IPS-11a (cell line): ENCODE data around the gene ATP11B.

Experiments
- H3K4me3 ChIP-seq: one replicate; pipeline ENCODE4 v1.5.1; 2013; ENCODE audit warnings: low read depth, low read length, control low read depth

ATP11B gene

DNA sequence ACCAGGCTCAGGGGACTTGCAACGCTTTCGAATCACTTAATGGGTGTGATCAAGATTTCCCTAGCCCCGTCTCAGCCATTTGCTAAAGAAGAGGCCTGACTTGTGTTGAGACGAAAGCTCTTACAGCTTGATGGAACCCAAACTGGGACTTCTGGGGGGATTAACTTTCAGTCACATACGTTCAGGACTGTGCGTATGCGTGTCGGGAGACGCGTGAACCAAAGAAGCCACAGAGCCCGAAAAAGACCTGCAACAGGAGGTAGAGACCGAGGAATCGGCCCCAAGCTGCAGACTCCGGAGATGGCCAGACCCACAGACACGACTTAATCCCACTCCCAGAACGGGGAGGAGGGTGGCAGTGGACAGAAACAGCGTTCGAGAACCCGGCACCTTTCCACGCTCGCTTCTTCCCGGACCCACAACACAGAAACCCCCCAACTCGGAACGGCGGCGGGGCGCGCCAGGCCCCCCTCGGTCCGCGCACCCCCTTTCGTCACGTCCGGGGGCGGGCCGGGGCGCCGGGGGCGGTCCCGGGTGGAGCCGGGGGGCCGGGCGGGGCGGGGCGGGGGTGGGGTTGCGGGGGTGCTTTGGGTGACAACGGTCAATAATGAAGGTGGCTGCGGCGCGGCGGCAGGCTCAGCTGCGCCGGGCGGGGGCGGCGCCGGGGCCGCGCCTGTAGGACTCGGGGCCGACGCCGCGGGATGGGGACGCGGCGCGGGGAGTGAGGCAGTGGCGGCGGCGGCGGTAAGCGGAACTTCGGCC, at the start of gene ATP11B:
TSS of gene ATP11B (plus strand) at position 604 of the 762 bp plus-strand sequence. CDS start 256 bp downstream, outside the sequence.
- H3K4me3 ChIP-seq: peak within 1 kb of the TSS; percentile 94

DNA sequence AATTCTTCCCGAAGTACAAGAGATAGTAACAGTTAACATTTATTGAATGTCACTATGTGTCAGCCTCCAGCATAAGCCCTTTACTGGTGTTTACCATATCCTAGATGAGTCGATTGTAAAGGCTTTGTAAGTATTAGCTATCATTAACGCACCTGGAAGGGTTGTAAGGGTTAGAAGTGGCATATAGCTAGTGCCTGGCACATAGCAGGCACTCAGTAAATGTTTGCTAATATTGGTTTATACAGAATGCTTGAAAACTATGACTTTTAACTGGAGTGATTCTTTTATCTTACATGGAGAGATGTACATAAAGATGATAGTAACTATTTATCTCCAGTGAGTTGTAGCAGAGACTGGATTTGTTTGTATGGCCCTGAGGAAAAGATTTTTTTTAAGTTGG, 46.3 kb upstream of the ATP11B start:
- no peak overlapping the region for H3K4me3 ChIP-seq

DNA sequence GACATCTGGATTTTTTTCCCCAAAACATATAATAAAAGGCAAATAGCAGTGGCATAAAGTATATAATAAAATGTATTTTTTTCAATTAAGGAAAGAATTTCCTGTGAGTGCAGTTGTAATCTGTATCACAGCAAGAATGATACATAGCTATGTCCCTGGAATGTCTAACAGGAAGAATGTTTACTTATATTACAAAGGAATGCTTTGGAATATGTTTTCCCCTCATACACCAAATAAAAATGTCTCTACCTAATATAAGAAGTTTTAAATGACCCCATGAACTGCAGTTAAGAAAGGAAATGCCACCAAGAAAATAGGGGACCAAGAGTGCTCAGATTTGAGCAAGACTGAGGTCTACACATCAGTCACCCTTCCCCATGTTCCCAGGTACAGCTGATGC, 38.0 kb upstream of the ATP11B start:
- no peak overlapping the region for H3K4me3 ChIP-seq

DNA sequence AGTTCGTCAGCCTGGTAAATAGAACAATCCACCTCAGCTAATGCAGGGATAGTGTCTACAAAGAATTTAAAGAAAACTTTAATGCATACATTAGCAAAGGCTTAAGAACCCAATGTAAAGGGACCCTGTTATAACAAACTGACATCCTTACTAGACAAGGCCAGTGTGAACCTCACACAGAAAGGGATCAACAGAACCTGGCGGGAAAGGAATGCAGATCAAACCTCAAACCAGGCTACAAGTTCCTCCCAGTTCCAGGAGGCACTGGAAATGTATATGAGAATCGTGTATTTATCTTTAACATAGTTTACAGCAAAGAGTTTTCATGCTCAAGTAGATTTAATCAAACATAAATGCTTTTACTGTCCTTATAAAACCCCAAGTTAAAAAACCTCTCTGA, 37.6 kb upstream of the ATP11B start:
- no peak overlapping the region for H3K4me3 ChIP-seq

DNA sequence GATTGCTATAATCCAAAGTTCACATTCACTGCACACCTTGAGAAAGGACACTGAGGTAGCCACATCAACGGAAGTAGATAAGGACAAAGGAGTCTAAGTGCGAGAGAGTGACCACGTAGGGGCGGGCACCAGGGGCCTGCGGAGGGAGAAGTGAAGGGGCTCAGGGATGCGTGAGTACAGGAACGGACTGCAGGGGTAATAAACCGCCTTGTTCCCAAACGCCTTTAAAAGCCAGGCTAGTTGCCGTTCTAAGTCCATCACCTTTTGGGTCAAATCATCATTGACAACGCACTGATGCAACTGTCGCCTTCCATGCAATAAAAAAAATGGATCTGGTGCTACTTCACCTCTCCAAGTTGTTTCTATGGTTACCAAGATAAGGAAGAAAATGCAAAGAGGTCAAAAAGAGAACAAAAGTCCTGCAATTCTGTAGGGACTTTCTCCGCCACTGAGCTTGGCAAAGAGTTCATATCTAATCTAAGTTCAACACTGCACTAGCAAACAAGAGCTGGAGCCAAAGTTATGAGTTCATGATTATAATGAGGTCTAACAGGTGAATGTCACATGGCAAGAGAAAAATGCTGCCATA, 32.6 kb upstream of the ATP11B start:
- no peak overlapping the region for H3K4me3 ChIP-seq

DNA sequence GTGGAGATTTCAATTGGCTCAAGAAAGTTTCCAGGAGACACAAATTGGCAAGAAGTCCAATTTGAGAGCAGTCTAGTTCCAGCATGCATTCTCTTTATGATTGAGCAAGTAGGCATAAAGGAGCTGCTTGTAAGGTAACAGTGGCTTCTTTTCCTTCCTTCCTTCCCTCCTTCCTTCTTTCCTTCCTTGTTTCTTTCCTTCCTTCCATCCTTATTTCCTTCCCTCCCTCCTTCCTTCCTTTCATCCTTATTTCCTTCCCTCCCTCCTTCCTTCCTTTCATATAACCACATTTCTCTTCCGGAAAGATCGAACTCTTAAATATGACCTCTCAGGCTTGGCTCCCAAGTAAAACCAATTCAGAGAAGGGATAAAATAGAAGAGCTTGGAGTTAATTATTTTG, 29.4 kb upstream of the ATP11B start:
- H3K4me3 ChIP-seq: no peak overlapping the region

DNA sequence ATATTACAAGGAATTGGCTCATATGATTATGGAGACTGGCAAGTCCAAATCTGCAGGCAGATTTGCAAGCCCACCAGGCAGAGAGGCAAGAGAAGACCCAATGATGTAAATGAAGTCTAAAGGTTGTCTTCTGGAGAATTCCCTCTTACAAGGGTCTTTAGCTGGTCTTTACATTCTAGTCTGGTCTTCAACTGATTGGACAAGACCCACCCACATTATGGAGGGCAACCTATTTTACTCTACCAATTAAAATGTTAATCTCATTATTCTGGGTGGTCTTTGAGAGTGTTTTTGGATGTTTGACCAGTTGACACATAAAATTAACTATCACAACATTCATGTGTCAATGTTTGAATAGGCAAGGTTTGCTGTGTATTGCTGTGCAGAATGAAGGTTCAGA, 28.0 kb upstream of the ATP11B start:
- no peak overlapping the region for H3K4me3 ChIP-seq

DNA sequence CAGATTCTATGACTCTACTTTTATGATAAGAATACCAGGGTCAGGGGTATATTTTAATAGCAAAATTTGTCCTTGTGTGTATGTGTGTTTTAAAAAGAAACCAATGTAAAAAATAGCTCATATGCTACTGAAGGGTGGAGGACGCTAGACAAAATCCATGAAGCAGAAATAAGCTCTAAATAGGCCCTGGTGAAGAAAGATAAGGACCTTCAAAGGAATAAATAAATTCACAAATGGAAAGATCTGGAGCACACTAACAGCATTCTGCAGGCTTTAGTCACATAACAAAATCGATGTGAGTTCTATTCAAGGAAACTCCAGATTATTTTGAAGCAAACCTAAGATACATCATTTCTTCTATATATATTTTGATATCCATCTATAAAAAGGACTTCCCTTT, 27.2 kb upstream of the ATP11B start:
- no peak overlapping the region for H3K4me3 ChIP-seq

DNA sequence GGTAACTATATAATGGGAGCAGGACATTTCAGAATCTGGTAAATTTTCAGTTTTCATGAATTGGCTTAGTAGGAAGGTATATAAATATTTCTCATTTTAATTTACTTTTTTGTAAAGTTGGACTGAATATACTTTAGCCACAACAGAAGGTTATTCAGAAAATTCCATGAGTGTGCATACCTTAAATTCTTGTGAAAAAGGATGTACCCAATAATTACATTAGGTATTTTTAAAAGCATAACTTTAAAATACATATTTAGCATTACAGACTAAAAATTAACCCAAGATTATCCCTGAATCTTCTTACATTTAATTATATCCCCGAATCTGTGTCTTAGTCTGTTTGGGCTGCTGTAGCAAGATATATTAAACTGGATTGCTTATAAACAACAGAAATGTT, 24.9 kb upstream of the ATP11B start:
- H3K4me3 ChIP-seq: no peak overlapping the region

DNA sequence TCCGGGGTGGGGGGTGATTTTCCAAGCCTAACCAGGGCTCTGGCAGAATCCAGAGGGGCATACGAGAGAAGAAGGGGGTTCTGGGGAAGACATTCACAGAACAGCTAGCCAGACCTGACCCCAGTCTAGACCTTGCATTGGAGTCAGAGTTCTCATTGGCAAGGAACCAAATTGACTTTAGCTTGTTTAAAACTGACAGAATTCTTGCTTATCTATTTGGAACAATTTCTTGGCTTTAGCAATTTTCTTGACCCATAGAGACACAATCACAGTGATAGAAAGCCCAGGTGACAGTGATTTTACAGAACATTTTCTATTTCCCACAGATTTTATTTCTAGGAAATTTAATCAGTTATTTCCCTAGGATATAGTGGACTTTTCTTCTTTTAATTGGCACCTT, 23.6 kb upstream of the ATP11B start:
- H3K4me3 ChIP-seq: no peak overlapping the region

DNA sequence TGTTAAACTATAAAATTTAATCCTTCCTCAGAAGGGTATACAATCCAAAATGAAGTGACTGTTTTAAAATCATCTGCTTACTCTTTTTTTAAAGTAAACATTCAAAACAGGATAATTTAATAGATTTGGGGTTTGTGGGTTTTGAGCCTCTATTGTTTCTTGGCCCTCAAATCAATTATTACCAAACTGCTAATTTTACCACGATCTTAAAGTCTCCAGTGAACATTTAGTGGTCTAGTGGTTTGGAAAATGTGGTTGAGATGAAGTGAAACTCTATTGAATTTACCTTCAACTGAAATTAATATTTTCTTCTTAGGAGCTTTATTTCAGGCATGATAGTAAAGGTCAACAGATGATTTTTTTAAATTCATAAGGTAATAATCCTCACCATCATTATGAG, 11.2 kb upstream of the ATP11B start:
- no peak overlapping the region for H3K4me3 ChIP-seq

DNA sequence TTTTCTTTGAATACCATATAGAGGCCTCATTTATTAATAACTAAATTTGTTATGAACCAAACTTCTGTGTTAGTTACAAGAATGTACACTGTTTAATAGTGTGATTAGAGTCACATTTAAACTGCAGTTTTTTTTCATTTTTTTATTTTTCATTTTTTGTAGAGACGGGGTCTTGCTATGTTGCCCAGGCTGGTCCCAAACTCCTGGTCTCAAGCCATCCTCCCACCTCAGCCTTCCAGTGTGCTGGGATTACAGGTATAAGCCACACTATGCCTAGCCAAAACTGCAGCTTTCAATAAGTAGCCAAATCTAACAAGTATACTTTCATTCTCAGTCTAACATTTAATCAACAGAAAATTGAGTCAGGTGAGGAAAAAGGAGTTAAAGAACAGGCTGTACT, 10.2 kb upstream of the ATP11B start:
- H3K4me3 ChIP-seq: no peak overlapping the region

DNA sequence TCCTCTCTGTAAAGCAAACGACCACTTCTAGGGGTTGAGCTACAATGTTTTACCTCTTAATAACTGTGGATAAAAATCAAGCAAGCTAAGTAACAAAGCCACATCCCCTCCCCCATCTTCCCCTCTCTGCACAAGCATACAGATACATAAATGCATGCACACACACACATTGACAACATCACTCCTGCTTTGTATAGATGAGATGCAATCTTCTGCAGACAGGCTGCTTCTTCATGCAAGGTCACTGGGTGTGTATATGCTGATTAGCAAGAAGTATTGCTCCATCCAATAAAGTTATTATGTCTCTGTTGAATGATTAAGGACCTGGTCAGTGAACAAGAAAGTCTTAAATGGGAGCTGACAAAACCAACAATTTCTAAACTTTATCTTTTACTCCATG, 8.8 kb upstream of the ATP11B start:
- no peak overlapping the region for H3K4me3 ChIP-seq

DNA sequence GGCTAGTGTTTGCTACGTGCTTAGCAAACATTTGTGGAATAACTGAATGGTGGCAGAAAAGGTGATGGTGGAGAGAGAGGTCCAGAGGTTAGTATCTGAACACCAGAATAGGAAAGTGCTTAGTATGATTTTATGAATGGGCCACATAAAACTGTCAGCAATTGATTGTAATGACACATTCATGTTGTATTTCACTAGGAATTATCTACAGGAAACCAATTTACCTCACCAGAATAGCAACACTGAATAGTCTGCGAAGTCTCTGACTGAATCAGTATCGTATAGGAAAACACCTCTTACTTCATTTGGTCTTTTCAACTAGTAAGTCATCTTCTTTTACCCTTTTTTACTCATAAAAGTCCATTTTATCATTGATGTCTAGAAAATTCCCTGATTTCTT, 8.2 kb upstream of the ATP11B start:
- no peak overlapping the region for H3K4me3 ChIP-seq

DNA sequence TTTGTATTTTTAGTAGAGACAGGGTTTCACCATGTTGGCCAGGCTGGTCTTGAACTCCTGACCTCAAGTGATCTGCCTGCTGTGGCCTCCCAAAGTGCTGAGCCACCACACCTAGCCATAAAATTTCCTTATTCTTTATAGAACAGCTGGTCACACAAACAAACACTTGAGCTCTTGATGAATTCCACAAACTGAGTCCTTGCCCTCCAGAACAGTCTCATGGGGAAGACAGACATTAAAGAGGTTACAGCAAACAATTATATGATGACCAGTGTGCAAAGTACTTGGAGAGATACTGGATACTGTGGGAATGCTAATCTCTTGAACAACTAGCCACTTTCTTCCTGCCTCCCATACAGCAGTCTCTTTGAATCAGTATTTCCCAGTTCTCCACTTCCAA, 7.5 kb upstream of the ATP11B start:
- no peak overlapping the region for H3K4me3 ChIP-seq

DNA sequence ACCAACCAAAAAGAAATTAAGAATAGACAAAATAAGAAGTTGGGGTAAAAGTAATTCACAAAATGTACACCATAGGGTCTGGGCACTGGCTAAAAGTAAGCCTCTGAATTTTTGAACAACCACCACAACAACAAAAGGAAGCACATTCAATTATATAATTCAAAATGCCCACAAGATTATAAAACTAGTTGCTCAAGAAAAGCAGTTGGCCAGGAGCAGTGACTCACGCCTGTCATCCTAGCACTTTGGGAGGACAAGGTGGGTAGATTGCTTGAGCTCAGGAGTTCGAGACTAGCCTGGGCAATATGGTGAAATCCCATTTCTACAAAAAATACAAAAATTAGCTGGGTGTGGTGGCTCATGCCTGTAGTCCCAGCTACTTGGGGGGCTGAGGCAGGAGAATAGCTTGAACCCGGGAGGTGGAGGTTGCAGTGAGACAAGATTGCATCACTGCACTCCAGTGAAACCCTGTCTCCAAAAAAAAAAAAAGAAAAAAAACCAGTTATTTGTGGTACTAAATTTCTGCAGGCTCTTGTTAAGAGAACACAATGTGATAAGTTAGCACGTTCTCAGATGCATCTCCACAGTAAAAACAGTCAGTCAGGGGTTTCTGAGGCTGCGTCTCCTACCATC, 6.6 kb upstream of the ATP11B start:
- H3K4me3 ChIP-seq: no peak overlapping the region

DNA sequence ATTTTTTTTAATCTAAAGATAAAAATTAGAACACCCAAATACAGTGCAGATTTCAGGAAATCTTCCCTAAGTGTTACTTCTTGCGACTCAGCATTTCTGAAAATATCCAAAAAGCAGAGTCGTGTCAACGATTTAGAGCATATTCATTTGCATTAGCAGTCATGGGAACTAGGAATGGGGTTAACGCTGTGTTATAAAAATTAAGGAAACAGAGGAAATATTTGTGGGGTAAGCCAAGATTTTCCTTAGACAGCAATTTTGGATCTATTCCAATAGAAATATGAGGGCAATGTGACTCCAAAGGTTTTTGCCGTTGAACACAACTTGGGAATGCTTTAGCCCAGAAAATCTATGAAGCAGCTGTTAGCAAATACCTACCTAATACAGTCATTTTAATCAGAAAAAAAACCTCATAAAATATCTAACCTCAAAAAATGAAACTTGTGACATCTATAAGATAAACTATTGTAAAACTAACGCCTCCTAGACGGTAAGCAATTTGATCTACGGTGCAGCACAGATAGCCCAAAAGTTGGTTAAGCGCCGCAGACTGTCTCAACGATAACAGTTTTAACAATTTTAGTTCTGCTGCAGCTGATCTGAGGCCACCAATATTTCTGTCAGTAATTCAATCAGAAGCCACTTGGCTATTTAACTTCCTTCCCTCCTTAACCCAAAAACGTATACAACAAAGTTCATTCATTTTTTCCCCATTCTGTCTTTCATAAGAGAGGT, 5.8 kb upstream of the ATP11B start:
- no peak overlapping the region for H3K4me3 ChIP-seq

DNA sequence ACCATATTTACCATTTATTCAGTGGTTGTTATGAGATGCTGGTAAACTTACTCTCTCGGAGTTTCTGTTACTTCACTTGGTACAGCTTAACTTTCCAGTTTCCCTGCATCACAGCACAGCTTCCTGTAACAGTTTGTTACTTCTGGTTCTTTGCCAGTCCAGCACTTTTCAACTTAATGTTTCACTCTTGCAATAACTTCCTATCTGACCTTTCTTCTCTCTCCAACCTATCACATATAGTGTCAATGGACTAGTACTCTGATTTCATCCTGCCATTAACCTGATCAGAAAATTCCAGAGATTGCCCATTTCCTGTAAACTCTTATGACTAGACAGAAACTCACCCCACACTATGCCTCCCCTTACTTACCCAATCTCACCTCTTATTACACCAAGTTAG, 3.9 kb upstream of the ATP11B start:
- H3K4me3 ChIP-seq: no peak overlapping the region

DNA sequence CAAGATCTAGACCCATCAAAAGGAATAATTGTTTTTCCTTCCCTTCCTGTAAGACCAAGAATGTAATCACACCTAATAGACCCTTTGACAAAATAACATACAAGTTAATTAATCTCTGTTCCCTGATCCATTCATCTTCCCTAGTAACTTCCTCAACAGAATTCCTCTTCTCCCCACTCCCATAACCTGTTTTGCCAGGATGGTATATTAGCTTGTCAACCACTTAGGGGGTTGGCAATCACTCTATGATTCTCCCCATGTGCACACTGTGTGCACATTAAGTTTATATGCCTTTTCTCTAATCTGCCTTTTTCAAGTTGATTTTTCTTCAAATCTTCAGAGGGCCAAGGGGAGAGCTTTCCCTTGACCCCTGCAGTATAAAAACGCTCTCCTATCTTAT, 2.7 kb upstream of the ATP11B start:
- no peak overlapping the region for H3K4me3 ChIP-seq

DNA sequence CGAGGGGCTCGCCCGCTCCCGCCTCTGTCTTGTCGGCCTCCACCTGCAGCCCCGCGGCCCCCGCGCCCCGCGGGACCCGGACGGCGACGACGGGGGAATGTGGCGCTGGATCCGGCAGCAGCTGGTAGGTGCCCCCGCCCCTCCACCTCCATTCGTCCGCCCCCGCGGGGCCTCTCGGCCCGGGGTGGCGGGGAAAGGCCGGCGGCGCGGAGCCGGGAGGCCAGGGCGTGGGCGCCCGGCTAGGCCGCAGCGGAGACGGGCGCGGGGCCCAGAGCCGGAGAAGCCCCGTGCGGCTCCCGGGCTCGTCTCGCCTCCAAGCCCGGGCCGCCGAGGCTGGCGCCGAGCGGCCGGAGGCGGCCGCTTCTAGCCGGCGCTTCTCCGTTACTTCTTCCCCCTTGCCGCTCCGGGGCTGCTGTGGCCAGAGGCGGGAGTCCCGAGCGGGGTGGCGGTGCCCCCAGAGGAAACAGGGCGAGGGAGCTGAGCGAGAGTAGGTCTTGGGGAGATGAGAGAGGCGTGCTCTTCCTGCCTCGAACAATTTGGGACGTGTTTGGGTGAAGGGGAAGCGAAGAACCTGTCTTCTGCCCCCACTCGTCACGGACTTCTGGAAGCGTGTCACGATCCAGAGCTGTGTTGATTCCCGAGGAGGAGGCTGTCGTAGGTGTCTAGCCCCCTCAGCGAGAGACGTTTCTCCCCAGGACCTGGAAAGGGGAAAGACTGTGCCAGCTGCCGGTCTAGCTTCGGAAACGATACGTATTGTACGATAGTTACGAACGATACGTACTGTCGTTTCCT, 555 bp downstream of the ATP11B start:
- peak overlapping the region; percentile 66 for H3K4me3 ChIP-seq
